K562 (cell line): ENCODE results near the gene WWC2. TPM values are rescaled to one million over a fixed set of nuclear protein-coding genes. Genes with fewer than 3 reads are reported as not detected.

Experiments used
- ATAC-seq: fragments of 200-7000 bp; cut with Tn5 transposase; 3 replicates; pipeline ENCODE4 v1.9.1; 2020; ENCODE audit warnings: moderate library complexity
- BruUV-seq: library from RNA; stranded (reverse); fragments of 400-500 nt; replicated peaks from 2 replicates; lab custom pipeline; 2021; lab: Mats Ljungman, UMichigan
- CTCF ChIA-PET: fragments of 300-600 bp; formaldehyde crosslinking; extraction: SDS; loops from one replicate; lab custom pipeline; 2021; ENCODE audit warnings: low intra/inter-chr PET ratio; lab: Yijun Ruan, JAX
- POLR2A ChIA-PET: fragments of 300-600, 350-650 bp; sonication (Branson Sonifier 250); formaldehyde crosslinking; extraction: SDS; loops from one replicate; lab custom pipeline; 2021; ENCODE audit warnings: antibody characterized with exemption, inconsistent platforms; lab: Yijun Ruan, JAX
- DNase-seq, 4 experiments: peaks; one replicate each; pipeline versions ENCODE4 v3.0.0 to v3.0.0-alpha.2; 2011 to 2018; ENCODE audit warnings: low spot score in 3 of 4, mixed read lengths in 3 of 4; ENCODE audit errors: extremely low read depth in 1 of 4
- FAIRE-seq: peaks from 2 replicates; lab custom pipeline; 2011; peaks lifted over from hg19 to GRCh38; lab: Jason Lieb, UNC
- H2AFZ ChIP-seq: 2 replicates; pipeline ENCODE4 v1.6.0; 2011; ENCODE audit warnings: low read depth, low read length, control low read depth, inconsistent platforms
- H3K27ac ChIP-seq: fragments of 200-600 bp; 3 replicates; pipeline ENCODE4 v1.8.0; 2011; ENCODE audit warnings: low read depth, mild to moderate bottlenecking, control low read depth, inconsistent platforms, low read length, moderate library complexity, mixed read lengths; ENCODE audit errors: extremely low read depth
- H3K27me3 ChIP-seq, 2 experiments: fragments of 300-600 bp in 1 of 2; 2 replicates in 1 of 2; 3 replicates in 1 of 2; pipeline versions ENCODE4 v1.6.0 to v1.8.0; 2011; ENCODE audit warnings: inconsistent platforms in 2 of 2, low read length in 2 of 2, mild to moderate bottlenecking in 1 of 2, mixed read lengths in 1 of 2, moderate library complexity in 1 of 2; ENCODE audit not compliant: control insufficient read depth in 2 of 2, insufficient read depth in 2 of 2
- H3K36me3 ChIP-seq: fragments of 300-600 bp; 3 replicates; pipeline ENCODE4 v1.8.0; 2011; ENCODE audit warnings: mild to moderate bottlenecking, low read length, inconsistent platforms; ENCODE audit not compliant: control insufficient read depth, insufficient read depth
- H3K4me1 ChIP-seq, 2 experiments: fragments of 200-600 bp in 1 of 2; replicated peaks in 1 of 2; 2 replicates in 1 of 2; 3 replicates in 1 of 2; pipeline versions ENCODE4 v1.5.1 to v1.8.0; 2011; ENCODE audit warnings: inconsistent platforms in 2 of 2, low read length in 2 of 2, mild to moderate bottlenecking in 1 of 2, mixed read lengths in 1 of 2, moderate library complexity in 1 of 2; ENCODE audit not compliant: control insufficient read depth in 2 of 2, insufficient read depth in 2 of 2
- H3K4me2 ChIP-seq: 2 replicates; pipeline ENCODE4 v1.6.1; 2011; ENCODE audit warnings: low read length, control low read depth, inconsistent platforms, mixed read lengths; ENCODE audit not compliant: insufficient read depth
- H3K4me3 ChIP-seq: fragments of 200-600 bp; sonication (generic), shearing (Covaris generic); 2 replicates; pipeline ENCODE4 v1.5.1; 2016; ENCODE audit warnings: control low read depth, inconsistent platforms
- H3K79me2 ChIP-seq: fragments of 200-600 bp; 3 replicates; pipeline ENCODE4 v1.8.0; 2011; ENCODE audit warnings: low read length, inconsistent platforms; ENCODE audit not compliant: control insufficient read depth, insufficient read depth
- H3K9ac ChIP-seq, 2 experiments: 2 replicates each; pipeline versions ENCODE4 v1.6.0 to v1.6.1; 2011; ENCODE audit warnings: low read depth in 2 of 2, low read length in 2 of 2, control low read depth in 1 of 2, inconsistent platforms in 1 of 2, mild to moderate bottlenecking in 1 of 2, mixed read lengths in 1 of 2; ENCODE audit not compliant: insufficient read depth in 1 of 2
- H3K9me1 ChIP-seq: one replicate; pipeline ENCODE4 v1.6.0; 2011; ENCODE audit warnings: inconsistent platforms, mild to moderate bottlenecking, low read length, moderate library complexity; ENCODE audit not compliant: control insufficient read depth, insufficient read depth
- H3K9me3 ChIP-seq: replicated peaks from 2 replicates; pipeline ENCODE4 v1.5.1; 2011; ENCODE audit warnings: low read depth, low read length, inconsistent platforms; ENCODE audit not compliant: control insufficient read depth, insufficient read depth
- H4K20me1 ChIP-seq: replicated peaks from 2 replicates; pipeline ENCODE4 v1.6.1; 2011; ENCODE audit warnings: low read length, inconsistent platforms, mixed read lengths; ENCODE audit not compliant: control insufficient read depth, insufficient read depth
- ARHGAP35 ChIP-seq: fragments of 450-650 bp; IDR thresholded peaks from 2 replicates; pipeline ENCODE4 v1.6.1; 2018; ENCODE audit not compliant: partially characterized antibody
- CREB5 ChIP-seq: fragments of 250-450 bp; sonication (Bioruptor Pico); IDR thresholded peaks from 2 replicates; pipeline ENCODE4 v1.5.0; 2020; ENCODE audit warnings: mild to moderate bottlenecking
- HBP1 ChIP-seq: fragments of 450-650 bp; formaldehyde crosslinking; IDR thresholded peaks from 2 replicates; pipeline ENCODE4 v1.4.0; 2022; ENCODE audit warnings: missing genetic modification characterization
- MAFK ChIP-seq: IDR thresholded peaks from 2 replicates; pipeline ENCODE4 v1.6.1; 2011; ENCODE audit warnings: low read length, improper control_type of control experiment
- MCM3 ChIP-seq: fragments of 450-650 bp; IDR thresholded peaks from 2 replicates; pipeline ENCODE4 v1.6.1; 2016
- MCM7 ChIP-seq, 2 experiments: fragments of 450-650 bp; IDR thresholded peaks; 2 replicates each; pipeline ENCODE4 v1.6.1; 2016 to 2018
- MTA1 ChIP-seq: fragments of 450-650 bp; IDR thresholded peaks from 2 replicates; pipeline ENCODE4 v1.6.1; 2017; ENCODE audit warnings: borderline replicate concordance
- NFE2L1 ChIP-seq: fragments of 450-650 bp; IDR thresholded peaks from 2 replicates; pipeline ENCODE4 v1.6.1; 2016; ENCODE audit warnings: missing genetic modification characterization, low read depth, mild to moderate bottlenecking, missing compliant biosample characterization, moderate library complexity, borderline replicate concordance
- THRB ChIP-seq: fragments of 450-650 bp; formaldehyde crosslinking; conservative IDR thresholded peaks from 2 replicates; pipeline ENCODE4 v1.4.0; 2022; ENCODE audit warnings: mild to moderate bottlenecking, missing genetic modification characterization
- ZBTB1 ChIP-seq: sonication (generic); formaldehyde crosslinking; IDR thresholded peaks from 2 replicates; pipeline ENCODE4 v1.8.1; 2023; ENCODE audit warnings: missing genetic modification reagents, low read depth, mild to moderate bottlenecking, borderline replicate concordance
- ZBTB26 ChIP-seq: fragments of 450-650 bp; formaldehyde crosslinking; IDR thresholded peaks from 2 replicates; pipeline ENCODE4 v1.4.0; 2022; ENCODE audit warnings: missing genetic modification characterization
- ZNF512 ChIP-seq: IDR thresholded peaks from 2 replicates; pipeline ENCODE4 v1.6.1; 2016; ENCODE audit warnings: missing genetic modification characterization, missing compliant biosample characterization
- ZNF584 ChIP-seq: fragments of 200-800 bp; sonication (Bioruptor generic); IDR thresholded peaks from 2 replicates; pipeline ENCODE4 v1.6.1; 2016; ENCODE audit warnings: low read depth, mild to moderate bottlenecking, missing genetic modification characterization, missing compliant biosample characterization
- WGBS: fragments of 100-300 bp; shearing (Covaris generic); methylation state at CpG from one replicate; pipeline ENCODE4 v1.1.6; 2016; ENCODE audit warnings: low coverage, mixed read lengths; ENCODE audit not compliant: insufficient coverage; ENCODE audit errors: missing lambda C conversion rate; 5-methylcytosine and 5-hydroxymethylcytosine counted together
- in situ Hi-C: fragments of 300-500 bp; cut with MboI; formaldehyde crosslinking; loops from 4 replicates; pipeline ENCODE4 v1.15.0; 2018; ENCODE audit warnings: inconsistent platforms, mixed read lengths
- intact Hi-C: fragments of 100-400 bp; cut with micrococcal nuclease; formaldehyde crosslinking; loops from 2 replicates; pipeline ENCODE4 v1.14.2; 2022
- polyA plus RNA-seq, 8 experiments: library from polyadenylated mRNA; depleted of rRNA in 4 of 8; stranded (reverse) in 5 of 8; unstranded in 3 of 8; fragments of >200 nt; fragmentation: Nextera tagmentation in 2 of 8; fragmentation: Illumina TruSeq in 1 of 8; extraction: Ambion mirVana in 2 of 8; extraction: Trizol in 1 of 8; gene quantifications; 2 replicates each; pipeline versions ENCODE4 v1.2.1 to v1.2.3, GENCODE V29; 2011 to 2014; ENCODE audit warnings: inconsistent platforms in 1 of 8, missing spikeins in 1 of 8
- total RNA-seq, 7 experiments: library from RNA; depleted of rRNA in 6 of 7; stranded (reverse); fragments of >200 nt in 6 of 7; fragmentation: Illumina TruSeq in 2 of 7; extraction: Trizol in 2 of 7; gene quantifications; 2 replicates each; pipeline versions ENCODE4 v1.2.1 to v1.2.3, GENCODE V29; 2011 to 2021; ENCODE audit warnings: low replicate concordance in 1 of 7

WWC2 gene
- total and polyA plus RNA-seq, 9 of the 15 experiments (the other 6 are each of a cell fraction or from before 2014, with no cell fraction given): 3.7 to 39.4 (median 19.6) TPM

GRCh38 chr4:183356173-183356830 is 257.2 kb downstream of the WWC2 start:
- Histone ChIP-seq H3K4me2 (no peak overlapping the region), H3K27me3 (no peaks in the 10 kb centered on the region), H3K9ac (peak overlapping the region in 1 of 2 experiments; percentile 51; a peak in 1 of 4 replicates), H3K36me3 (no peaks in the 10 kb centered on the region), H2AFZ (peak overlapping the region; percentile 22; the same call in 1 of the 2 replicates), H3K79me2 (no peaks in the 10 kb centered on the region), H4K20me1 (no peaks in the 10 kb centered on the region), H3K4me3 (no peak overlapping the region), H3K27ac (no peak overlapping the region), H3K9me1 (no peaks in the 10 kb centered on the region), H3K4me1 (peaks cover 10 to 19% of the 10 kb centered on the region in 2 experiments; a peak in 4 of 5 replicates), H3K9me3 (no peaks in the 10 kb centered on the region; the same call in 1 of the 2 replicates)
- ChIA-PET POLR2A (no interaction called here), CTCF (no interaction called here)
- WGBS: 35% methylated on average over 9 of the region's 20 CpGs
- TF ChIP-seq ZBTB1 (CRISPR knock-in tag) (no peak), THRB (CRISPR knock-in tag) (0 out of 2 replicates have a peak, but pooled peaks have one; percentile 49), ZNF584 (CRISPR knock-in tag) (no peak), ARHGAP35 (no peak), ZBTB26 (CRISPR knock-in tag) (peak; percentile 83; the same call in 1 of the 2 replicates), MCM7 (IDR thresholded peaks at IDR 0.05) (0 out of 4 replicates have a peak, but pooled peaks of 1 of the 2 experiments have one; percentile 46), MAFK (no peak), MTA1 (0 out of 2 replicates have a peak, but pooled peaks have one; percentile 25), CREB5 (CRISPR knock-in tag) (no peak), ZNF512 (tag) (peak; percentile 75), MCM3 (0 out of 2 replicates have a peak, but pooled peaks have one; percentile 43), HBP1 (0 out of 2 replicates have a peak, but pooled peaks have one; percentile 29), NFE2L1 (no peak)
- no TSS peak for BruUV-seq
- intact Hi-C loops: no loop called here
- in situ Hi-C loops: no loop called here
- no peak for ATAC-seq
- no peak for FAIRE-seq
- DNase-seq: no peak
